Measurements from ENCODE around the gene MRPL52. TPM values are rescaled to one million over a fixed set of nuclear protein-coding genes. Genes with fewer than 3 reads are reported as not detected.

The MRPL52 gene
- total RNA-seq, 1 experiment from 2014 or later: 134 TPM

DNA sequence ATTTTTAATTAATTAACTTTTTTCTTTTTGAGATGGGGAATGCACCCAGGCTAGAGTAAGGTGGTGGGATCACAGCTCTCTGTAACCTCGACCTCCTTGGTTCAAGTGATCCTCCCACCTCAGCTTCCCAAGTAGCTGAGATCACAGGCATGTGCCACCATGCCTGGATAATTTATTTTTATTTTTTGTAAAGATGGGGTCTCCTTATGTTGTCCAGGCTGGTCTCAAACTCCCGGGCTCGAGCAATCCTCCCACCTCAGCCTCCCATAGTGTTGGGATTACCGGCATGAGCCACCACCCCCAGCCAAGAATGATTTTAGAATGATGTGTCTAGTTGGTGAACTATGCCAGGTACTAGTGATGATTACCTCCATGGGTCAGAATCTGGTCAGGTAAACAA lies 35.3 kb downstream of the MRPL52 start:
- H3K9me2 ChIP-seq (ENCODE audit: insufficient read depth): no peaks in the 10 kb centered on the region
- no peaks in the 10 kb centered on the region for H4K20me1 ChIP-seq (ENCODE audit: insufficient read depth)
- no peak overlapping the region for H3K27ac ChIP-seq (ENCODE audit: low read depth, low read length)
- no peaks in the 10 kb centered on the region for H3K27me3 ChIP-seq (ENCODE audit: insufficient read depth, low read length)
- TF ChIP-seq JUND (IDR thresholded peaks at IDR 0.05) (no peak), POLR2A (IDR thresholded peaks at IDR 0.05; ENCODE audit: borderline replicate concordance, extremely low read depth, insufficient read depth, insufficient read length) (no peak), SRF (IDR thresholded peaks at IDR 0.05; ENCODE audit: low read depth) (no peak), RAD21 (IDR thresholded peaks at IDR 0.05; ENCODE audit: low read depth) (no peak), TCF7L2 (IDR thresholded peaks at IDR 0.05; ENCODE audit: borderline replicate concordance, extremely low read depth, insufficient read depth, insufficient read length) (no peak), FOSL1 (IDR thresholded peaks at IDR 0.05; ENCODE audit: low read depth) (no peak), SIN3A (IDR thresholded peaks at IDR 0.05; ENCODE audit: low read depth) (no peak), CBX3 (IDR thresholded peaks at IDR 0.05; ENCODE audit: low read depth) (no peak), EZH2 (IDR thresholded peaks at IDR 0.05) (no peak), EZH2phosphoT487 (IDR thresholded peaks at IDR 0.05; ENCODE audit: borderline replicate concordance) (no peak), ZFX (IDR thresholded peaks at IDR 0.05) (no peak), EGR1 (IDR thresholded peaks at IDR 0.05; ENCODE audit: low read depth) (no peak), YY1 (IDR thresholded peaks at IDR 0.05; ENCODE audit: extremely low read depth, insufficient replicate concordance, low read depth, low read length) (no peak), POLR2AphosphoS5 (IDR thresholded peaks at IDR 0.05; ENCODE audit: low read depth, low read length) (no peak)
- TF ChIP-seq, protein P1, sequence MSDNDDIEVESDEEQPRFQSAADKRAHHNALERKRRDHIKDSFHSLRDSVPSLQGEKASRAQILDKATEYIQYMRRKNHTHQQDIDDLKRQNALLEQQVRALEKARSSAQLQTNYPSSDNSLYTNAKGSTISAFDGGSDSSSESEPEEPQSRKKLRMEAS (IDR thresholded peaks at IDR 0.05): no peak
- TF ChIP-seq, protein P2, sequence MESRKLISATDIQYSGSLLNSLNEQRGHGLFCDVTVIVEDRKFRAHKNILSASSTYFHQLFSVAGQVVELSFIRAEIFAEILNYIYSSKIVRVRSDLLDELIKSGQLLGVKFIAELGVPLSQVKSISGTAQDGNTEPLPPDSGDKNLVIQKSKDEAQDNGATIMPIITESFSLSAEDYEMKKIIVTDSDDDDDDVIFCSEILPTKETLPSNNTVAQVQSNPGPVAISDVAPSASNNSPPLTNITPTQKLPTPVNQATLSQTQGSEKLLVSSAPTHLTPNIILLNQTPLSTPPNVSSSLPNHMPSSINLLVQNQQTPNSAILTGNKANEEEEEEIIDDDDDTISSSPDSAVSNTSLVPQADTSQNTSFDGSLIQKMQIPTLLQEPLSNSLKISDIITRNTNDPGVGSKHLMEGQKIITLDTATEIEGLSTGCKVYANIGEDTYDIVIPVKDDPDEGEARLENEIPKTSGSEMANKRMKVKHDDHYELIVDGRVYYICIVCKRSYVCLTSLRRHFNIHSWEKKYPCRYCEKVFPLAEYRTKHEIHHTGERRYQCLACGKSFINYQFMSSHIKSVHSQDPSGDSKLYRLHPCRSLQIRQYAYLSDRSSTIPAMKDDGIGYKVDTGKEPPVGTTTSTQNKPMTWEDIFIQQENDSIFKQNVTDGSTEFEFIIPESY (IDR thresholded peaks at IDR 0.05; ENCODE audit: extremely low read depth, insufficient replicate concordance, low read length): no peak
- TF ChIP-seq, protein P3, sequence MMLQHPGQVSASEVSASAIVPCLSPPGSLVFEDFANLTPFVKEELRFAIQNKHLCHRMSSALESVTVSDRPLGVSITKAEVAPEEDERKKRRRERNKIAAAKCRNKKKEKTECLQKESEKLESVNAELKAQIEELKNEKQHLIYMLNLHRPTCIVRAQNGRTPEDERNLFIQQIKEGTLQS (IDR thresholded peaks at IDR 0.05): no peak
- TF ChIP-seq, protein P4, sequence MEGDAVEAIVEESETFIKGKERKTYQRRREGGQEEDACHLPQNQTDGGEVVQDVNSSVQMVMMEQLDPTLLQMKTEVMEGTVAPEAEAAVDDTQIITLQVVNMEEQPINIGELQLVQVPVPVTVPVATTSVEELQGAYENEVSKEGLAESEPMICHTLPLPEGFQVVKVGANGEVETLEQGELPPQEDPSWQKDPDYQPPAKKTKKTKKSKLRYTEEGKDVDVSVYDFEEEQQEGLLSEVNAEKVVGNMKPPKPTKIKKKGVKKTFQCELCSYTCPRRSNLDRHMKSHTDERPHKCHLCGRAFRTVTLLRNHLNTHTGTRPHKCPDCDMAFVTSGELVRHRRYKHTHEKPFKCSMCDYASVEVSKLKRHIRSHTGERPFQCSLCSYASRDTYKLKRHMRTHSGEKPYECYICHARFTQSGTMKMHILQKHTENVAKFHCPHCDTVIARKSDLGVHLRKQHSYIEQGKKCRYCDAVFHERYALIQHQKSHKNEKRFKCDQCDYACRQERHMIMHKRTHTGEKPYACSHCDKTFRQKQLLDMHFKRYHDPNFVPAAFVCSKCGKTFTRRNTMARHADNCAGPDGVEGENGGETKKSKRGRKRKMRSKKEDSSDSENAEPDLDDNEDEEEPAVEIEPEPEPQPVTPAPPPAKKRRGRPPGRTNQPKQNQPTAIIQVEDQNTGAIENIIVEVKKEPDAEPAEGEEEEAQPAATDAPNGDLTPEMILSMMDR (IDR thresholded peaks at IDR 0.05 in 2 of 3, conservative IDR thresholded peaks at IDR 0.05 in 1 of 3; ENCODE audit: borderline replicate concordance in 1 of 3, insufficient read depth in 1 of 3, low read depth in 2 of 3, low read length in 2 of 3): no peak
- no peak overlapping the region for H3K4me3 ChIP-seq (replicated peaks in 1 of 2; ENCODE audit: low read depth in 1 of 2, low read length in 2 of 2)
- ChIA-PET RAD21 (ENCODE audit: low non-redundant PET in 1 of 2, low total read pairs in 2 of 2, uncharacterized antibody in 2 of 2, unreplicated experiment in 2 of 2) (no interaction called here), POLR2A (no interaction called here), CTCF (interaction anchor here (1.5 kb wide), 1 partner anchor 10 kb away, joined by 4 read pairs; no protein-coding TSS in a partner anchor)
- no peak overlapping the region for H2AFZ ChIP-seq (ENCODE audit: low read depth, low read length, poor library complexity, severe bottlenecking)
- no peaks in the 10 kb centered on the region for H3K36me3 ChIP-seq (ENCODE audit: control insufficient read depth in 1 of 2, insufficient read depth in 2 of 2, low read length in 2 of 2)
- H3K9ac ChIP-seq (ENCODE audit: low read length): no peak overlapping the region
- no peak overlapping the region for H3K4me2 ChIP-seq (ENCODE audit: low read length)
- no peaks in the 10 kb centered on the region for H3K79me2 ChIP-seq (ENCODE audit: insufficient read depth, low read length)
- no peaks in the 10 kb centered on the region for H3K9me3 ChIP-seq (ENCODE audit: control insufficient read depth in 1 of 2, insufficient read depth in 1 of 2, low read depth in 1 of 2, low read length in 2 of 2)
- peaks cover 6 to 7% of the 10 kb centered on the region in 2 experiments for H3K4me1 ChIP-seq (ENCODE audit: control insufficient read depth in 1 of 2, insufficient read depth in 2 of 2, low read length in 2 of 2)
- ATAC-seq (no peak), DNase-seq (ENCODE audit: low read depth, low spot score) (no peak)
- intact Hi-C loops (cut with micrococcal nuclease): no loop called here
- no TSS peak for BruUV-seq (replicated peaks)
